ENCODE results near the gene CMKLR1. TPM values are rescaled to one million over a fixed set of nuclear protein-coding genes. Genes with fewer than 3 reads are reported as not detected.

Gene CMKLR1
- total RNA-seq, 1 experiment from 2014 or later, result 0.66 TPM

GRCh38 chr12:108377260-108377659, 38.1 kb upstream of the CMKLR1 start:
- Histone ChIP-seq H3K14ac (ENCODE audit: insufficient read depth, low read length) (no peak overlapping the region), H2BK20ac (ENCODE audit: low read depth, low read length, poor library complexity, severe bottlenecking) (no peak overlapping the region), H4K20me1 (ENCODE audit: control insufficient read depth, insufficient read depth, insufficient read length) (no peaks in the 10 kb centered on the region), H3T11ph (ENCODE audit: low read length) (no peak overlapping the region), H3K79me2 (ENCODE audit: insufficient read depth, low read length) (no peaks in the 10 kb centered on the region), H4K5ac (ENCODE audit: insufficient read length, low read depth, low read length) (no peak overlapping the region), H3K4ac (ENCODE audit: low read depth, low read length) (no peak overlapping the region), H3K4me1 (ENCODE audit: insufficient read depth, low read length) (no peaks in the 10 kb centered on the region), H2AK5ac (ENCODE audit: insufficient read length, low read length) (no peak overlapping the region), H4K91ac (ENCODE audit: insufficient read length, low read depth, low read length) (no peak overlapping the region), H4K8ac (replicated peaks; ENCODE audit: insufficient read length, low read depth, low read length) (no peak overlapping the region), H3K4me2 (ENCODE audit: insufficient read depth, insufficient read length, low read length) (no peak overlapping the region), H3K79me1 (ENCODE audit: insufficient read depth, low read depth, low read length, poor library complexity, severe bottlenecking) (no peaks in the 10 kb centered on the region), H3K18ac (ENCODE audit: insufficient read length, low read depth, low read length) (no peak overlapping the region), H3K56ac (ENCODE audit: insufficient read length, low read depth, low read length) (no peak overlapping the region), H2BK120ac (ENCODE audit: low read depth, low read length, poor library complexity, severe bottlenecking) (no peak overlapping the region), H3K9ac (ENCODE audit: extremely low read depth, insufficient read length, low read length) (no peak overlapping the region), H2BK15ac (ENCODE audit: low read depth, low read length) (no peak overlapping the region), H2BK12ac (ENCODE audit: insufficient read length, low read depth, low read length) (no peak overlapping the region), H3K23ac (ENCODE audit: insufficient read length, low read depth, low read length) (no peak overlapping the region), H3K27ac (ENCODE audit: insufficient read length, low read depth, low read length) (no peak overlapping the region), H3K27me3 (ENCODE audit: insufficient read depth, low read length) (no peaks in the 10 kb centered on the region), H2AFZ (ENCODE audit: low read length) (no peak overlapping the region), H3K9me3 (ENCODE audit: control insufficient read depth, low read depth, low read length) (peaks cover 15% of the 10 kb centered on the region), H3K23me2 (ENCODE audit: insufficient read length, low read depth, low read length, poor library complexity, severe bottlenecking) (no peaks in the 10 kb centered on the region), H2BK5ac (ENCODE audit: insufficient read length, low read length) (no peak overlapping the region)
- TF ChIP-seq CTCF (conservative IDR thresholded peaks at IDR 0.05), result no peak
- Mint-ChIP-seq H3K27me3 (ENCODE audit: low read depth) (no peaks in the 10 kb centered on the region; the same call in 1 of the 2 replicates), H3K36me3 (ENCODE audit: insufficient read depth in 1 of 3, low read depth in 3 of 3) (peaks cover 20 to 46% (median 21%) of the 10 kb centered on the region in 3 experiments), H3K9me3 (peaks cover 30 to 51% of the 10 kb centered on the region in 2 experiments), H3K4me3 (no peak overlapping the region), H3K27ac (no peak overlapping the region), H3K4me1 (peaks cover 1 to 2% of the 10 kb centered on the region in 2 experiments; a peak in 3 of 4 replicates)
- no peak for DNase-seq
- WGBS (ENCODE audit: extremely low coverage, insufficient read length, low lambda C conversion rate), result no CpG with 5 or more reads among the region's 1 CpG

Data from H9 (cell line).